Left forelimb (tissue), 1 donor: Measurements from ENCODE around the gene ZNF764.
A peak's percentile ranks its signal among the peaks of the same experiment; 100 is the strongest.

Experiments
- DNase-seq: peaks from one replicate; pipeline ENCODE4 v3.0.0-alpha.2; 2018; ENCODE audit warnings: low spot score

The ZNF764 gene

DNA sequence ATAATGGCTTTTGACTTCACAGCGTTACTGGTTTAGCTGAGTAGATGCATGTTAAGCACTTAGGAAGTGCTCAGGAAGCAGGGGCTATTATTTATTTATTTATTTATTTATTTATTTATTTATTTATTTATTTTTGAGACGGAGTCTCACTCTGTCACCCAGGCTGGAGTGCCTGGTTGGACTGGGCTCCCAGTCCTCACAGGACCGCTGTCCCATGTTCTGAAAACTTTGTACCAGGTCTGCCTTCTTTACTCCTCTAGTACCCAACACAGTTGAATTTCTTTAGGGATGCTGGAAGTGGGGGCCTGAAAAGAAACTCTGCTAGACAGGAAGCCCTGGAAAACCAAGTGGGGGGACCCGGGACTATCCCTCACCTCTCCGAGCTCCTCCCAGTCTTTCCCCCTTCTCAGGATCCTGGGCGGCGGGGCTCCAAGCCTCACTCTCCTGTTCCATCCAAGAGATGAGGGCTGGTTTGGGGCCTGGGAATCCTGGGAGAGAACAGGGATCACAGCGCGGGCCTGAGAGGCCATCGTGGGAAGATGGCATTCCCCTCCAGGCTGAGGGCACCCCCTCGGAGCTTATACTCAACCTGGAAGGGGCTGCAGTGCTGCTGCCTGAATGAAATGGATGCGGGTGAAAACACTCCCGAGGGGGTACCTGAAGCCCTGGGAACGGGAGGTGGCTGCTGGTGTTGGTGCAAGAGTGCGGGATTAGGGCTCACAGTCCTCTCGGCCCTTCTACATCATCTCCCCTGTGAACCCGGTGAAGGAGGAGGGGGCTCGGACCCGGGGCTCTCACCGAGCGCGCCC is 12.7 kb upstream of the ZNF764 start:
- DNase-seq: peak; percentile 74

DNA sequence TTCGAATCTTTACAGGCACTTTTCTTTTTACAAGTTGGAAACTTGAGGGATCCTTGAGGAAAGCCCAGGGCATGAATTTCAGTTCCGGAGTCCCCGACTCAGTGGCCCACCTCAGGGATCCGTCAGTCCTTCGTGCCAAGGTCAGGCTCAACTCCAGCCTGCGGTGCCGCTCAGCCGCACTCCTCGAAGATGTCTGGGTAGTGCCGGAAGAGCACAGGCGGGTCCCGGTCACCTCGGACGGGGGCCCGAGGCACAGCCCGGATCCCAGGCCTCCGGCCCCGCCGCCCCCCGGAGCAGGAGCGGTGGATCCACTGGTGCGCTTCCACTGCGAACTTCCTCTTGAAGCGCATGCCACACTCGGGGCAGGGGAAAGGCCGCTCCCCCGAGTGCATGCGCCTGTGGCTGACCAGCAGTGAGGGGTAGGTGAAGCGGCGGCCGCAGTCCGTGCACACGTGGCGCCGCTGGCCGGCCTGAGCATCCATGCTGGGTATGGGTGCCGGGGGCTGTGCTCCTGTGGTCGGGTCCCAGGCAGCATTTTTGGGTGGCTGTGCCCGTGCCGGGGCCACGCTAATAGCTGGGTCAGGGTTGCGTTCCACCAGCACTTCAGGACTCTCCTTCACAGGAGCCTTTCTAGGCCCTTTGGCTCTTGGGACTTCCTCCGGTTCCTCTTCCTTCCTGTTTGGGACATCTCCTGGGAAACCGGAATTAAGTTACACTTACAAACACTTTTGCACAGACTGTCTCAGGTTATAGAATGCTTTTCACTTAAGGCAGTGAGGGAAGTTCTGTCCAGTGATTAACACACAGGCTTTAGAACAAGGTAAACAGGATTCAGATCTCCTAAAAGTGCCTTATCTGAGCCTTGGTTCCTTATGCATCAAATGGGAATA is 11.8 kb upstream of the ZNF764 start:
- DNase-seq: no peak

DNA sequence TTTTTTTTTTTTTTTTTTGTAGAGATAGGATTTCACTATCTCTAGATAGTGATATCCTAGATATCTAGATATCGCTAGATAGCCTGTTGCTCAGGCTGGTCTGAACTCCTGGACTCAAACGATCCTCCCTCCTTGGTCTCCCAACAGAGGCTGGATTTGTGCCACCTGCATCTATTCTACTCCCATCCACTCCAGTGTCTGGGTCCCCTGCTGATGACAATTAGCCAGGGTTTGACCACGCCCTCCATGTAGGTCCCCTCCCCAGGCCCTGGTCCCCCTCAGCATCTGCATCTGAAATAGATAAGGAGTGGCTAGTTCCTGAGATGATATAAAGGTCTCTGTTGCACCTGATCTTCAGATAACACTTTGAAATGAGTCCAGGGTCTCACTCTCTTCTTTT is 11.1 kb upstream of the ZNF764 start:
- no peak for DNase-seq

DNA sequence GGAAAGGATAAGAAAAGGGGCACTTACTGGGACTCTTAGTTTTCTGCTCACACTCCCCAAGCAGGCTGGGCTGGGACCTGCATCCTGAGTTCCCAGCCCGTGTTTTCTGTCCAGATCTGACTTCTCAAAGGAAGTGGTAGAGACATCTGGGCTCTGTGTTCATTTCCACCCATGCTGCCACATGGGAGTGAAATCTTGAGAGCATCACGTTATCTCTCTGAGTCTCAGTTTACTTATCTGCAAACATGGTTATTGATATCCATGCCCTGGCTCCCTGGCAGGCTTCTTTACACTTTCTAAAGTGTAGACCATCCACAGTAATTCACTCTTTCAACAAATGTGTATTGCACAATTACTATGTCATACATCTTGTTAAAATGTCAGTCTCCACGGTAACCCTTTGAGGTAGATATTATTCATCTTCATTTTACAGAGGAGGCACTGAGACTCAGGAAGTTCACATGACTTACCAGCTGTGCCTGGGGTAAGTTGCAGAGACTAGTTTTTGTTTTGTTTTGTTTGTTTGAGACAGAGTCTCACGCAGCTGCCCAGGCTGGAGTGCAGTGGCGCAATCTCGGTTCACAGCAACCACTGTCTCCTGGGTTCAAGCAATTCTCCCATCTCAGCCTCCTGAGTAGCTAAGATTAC is 9.9 kb upstream of the ZNF764 start:
- no peak for DNase-seq

DNA sequence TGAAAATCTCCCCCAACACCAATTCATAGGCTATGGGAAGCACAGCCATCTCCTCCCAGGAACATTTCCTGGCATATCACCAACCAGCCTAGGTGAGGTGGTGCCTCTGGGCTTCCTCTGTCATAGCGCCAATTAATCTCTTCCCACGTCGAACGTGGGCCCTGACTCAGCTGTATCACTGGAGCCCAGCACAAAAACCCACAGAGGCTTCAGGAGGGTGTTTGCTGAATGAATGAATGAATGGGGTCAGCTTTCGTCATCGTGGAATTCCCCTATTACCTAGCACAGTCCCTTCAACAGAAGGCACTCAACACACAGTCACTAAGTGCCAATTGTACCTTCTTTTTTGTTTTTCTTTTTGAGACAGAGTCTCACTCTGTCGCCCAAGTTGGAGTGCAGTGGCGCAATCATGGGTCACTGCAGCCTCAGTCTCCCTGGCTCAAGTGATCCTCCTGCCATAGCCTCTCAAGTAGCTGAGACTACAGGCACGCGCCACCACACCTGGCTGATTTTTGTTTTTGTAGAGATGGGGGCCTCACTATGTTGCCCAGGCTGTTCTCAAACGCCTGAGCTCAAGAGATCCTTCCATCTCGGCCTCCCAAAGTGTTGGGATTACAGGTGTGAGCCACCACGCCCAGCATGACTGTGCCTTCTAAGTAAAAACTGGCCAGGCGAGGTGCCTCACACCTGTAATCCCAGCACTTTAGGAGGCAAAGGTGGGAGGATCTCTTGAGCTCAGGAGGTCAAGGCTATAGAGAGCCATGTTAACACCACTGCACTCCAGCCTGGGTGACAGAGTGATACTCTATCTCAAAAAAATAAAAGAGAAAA is 9.2 kb upstream of the ZNF764 start:
- DNase-seq: no peak

DNA sequence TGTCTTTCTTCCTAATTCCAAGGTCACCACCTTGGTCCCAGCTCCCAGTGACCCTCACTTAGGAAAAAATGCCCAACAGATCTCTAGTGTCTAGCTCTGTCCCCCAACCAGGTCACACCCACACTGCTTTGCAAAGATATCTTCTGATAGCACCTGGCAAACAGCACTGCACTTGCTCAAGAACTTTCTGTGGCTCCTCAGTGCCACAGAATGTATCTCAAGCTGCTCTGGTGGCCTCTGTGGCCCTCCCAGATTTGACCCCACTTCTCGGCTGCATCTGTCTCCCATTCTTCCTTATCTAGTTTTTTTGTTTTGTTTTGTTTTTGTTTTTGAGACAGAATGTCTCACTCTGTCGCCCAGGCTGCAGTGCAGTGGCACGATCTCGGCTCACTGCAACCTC is 8.4 kb upstream of the ZNF764 start:
- DNase-seq: no peak

DNA sequence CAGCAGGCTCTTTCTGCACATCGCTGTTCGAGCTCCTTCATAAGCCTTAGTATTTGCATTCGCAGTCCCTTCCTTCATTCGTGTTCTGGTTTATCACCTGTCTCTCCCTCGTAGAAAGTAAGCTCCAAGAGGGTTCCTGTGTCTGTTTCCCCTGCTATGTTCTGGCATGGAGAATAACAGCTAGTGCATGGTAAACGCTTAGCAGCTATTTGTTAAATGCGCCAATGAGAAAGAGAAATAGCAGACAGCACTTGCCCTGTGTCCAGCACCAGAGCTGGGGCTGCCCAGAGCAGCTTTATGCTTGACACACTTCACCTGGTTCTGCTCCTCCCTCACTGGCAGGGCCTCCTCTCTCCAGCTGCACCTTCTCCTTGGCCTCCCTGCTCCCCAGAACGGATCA is 7.8 kb upstream of the ZNF764 start:
- DNase-seq: no peak

DNA sequence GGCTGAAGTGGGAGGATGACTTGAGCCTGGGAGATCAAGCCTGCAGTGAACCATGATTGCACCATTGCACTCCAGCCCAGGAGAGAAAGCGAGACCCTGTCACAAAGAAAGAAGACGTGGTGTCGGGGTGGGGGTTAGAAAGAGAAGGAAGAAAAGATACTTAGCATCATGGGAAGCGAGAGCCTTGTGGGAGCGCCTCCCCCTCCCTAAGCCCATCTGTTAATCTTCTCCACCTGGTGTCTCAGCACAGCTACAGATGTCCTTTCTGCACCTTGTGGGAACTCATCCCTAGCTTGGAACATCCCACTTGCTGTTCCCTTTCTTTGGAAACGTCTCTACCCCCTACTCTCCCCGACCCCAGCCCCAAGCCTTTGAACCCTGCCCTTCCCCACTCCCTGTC is 7.4 kb upstream of the ZNF764 start:
- DNase-seq: no peak

DNA sequence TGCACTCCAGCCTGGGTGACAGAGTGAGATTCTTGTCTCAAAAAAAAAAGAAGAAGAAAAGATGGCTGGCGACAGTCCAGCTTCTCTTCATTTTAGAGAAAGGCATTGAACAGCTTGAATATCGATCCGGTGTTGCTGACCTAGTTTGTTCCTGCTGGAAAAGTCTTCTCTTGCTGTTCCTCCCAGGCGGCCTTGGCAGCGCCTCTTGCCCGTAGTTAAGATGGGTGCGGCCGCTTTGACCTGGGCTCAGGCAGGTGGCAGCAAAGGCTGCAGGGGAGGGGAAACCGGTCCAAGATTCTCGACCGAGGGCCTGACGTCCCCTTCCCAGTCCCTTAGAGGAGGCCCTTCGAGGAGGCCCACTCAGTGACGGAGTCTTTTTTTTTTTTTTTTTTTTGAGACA is 3.8 kb upstream of the ZNF764 start:
- DNase-seq: no peak

DNA sequence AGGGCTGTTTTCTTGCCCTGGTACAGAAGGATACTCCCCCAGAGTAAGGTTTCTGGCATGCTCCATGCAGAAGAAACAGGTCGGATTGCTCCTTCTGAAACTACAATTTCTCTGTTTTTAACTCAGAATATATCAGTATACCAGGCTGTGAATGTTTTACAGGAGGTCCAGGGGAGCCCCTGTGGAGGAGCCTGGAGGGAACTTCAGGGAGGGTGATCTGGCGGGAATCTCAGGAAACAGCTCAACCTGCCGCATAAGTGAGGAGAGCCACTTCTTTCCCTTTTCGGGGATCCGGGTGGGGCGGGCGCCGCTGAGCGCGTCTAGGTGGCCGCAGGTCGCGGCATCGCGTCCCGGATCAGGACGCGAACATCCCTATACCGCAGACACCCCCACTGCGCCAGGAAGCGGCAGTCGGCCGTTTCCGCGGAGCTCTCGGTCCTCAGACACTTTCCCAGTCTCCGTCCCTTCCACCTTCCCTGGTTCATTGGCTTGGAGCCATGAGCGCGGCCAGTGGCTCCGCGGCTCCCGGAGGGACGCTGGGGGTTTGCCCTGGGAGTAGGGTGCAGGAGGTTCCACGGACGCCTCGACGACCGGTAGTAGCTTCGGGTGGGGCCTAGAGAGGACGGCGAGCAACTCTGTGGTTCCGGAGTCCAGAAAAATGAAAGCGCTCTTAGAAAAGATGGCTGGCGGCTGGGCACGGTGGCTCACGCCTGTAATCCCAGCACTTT is 3.1 kb upstream of the ZNF764 start:
- no peak for DNase-seq

DNA sequence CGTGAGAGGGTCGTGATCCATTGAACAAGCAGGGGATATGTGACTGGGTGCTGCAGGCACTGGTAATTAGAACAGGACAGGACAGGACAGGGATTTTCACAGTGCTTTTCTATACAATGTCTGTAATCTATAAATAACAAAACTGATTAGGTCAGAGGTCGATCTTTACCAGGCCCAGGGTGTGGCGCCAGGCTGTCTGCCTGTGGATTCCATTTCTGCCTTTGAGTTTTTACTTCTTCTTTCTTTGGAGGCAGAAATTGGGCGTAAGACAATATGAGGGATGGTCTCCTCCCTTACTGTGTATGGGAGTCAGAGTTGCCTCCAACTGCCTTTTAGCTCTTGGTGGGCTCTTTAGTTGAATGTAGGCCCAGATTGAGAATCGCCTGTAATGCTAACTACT is 1.5 kb upstream of the ZNF764 start:
- no peak for DNase-seq

DNA sequence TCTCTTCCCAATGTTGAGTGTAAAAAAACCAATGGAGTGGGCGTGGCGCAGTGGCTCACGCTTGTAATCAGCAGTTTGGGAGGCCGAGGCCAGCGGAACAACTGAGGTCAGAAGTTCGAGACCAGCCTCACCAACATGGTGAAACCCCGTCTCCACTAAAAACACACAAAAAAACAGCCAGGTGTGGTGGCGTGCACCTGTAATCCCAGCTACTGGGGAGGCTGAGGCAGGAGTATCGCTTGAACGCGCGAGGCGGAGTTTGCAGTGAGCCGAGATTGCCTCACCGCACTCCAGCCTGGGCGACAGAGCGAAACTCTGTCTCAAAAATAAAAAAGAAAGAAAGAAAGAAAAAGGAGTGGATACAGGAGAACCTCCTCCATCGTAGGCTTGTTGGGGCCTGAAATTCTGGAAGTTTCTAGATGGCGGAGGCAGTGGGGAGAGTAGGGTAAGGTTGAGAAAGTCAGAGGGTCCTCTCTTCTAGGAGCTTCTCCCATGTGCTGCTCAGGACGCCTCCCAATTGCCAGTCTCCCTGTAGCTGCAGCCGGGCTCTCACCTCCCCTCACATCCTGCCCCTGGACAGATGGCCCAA is 709 bp upstream of the ZNF764 start:
- DNase-seq: no peak

DNA sequence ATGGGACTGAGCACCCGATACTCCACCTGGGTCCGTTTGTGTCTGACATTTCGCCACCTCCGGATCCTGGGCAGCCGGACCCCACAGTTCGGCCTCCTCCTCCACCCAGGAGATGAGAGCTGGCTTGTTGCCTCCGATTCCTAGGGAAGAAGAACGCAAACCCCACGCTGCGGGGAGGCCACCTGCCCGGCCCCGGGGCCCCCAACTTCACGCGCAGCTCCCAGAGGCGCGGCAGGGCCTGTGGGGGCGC is 542 bp downstream of the ZNF764 start:
- no peak for DNase-seq

DNA sequence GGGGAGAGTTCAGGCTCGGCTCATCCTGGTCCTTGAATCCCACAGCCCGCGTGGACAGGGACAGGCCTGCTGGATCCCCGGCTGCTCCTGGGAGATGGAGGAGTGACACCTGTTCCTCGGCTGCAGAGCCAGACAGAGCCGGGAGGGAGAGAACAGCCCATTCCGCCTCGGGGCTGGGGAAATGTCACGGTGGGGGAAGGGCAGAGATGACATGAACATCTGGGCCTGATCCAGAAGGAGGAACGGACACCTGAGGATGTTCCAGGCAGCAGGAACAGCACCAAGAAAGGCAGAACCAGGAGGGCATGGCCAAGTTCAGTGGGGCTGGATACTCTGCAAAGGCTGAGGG is 2.1 kb downstream of the ZNF764 start:
- DNase-seq: no peak

DNA sequence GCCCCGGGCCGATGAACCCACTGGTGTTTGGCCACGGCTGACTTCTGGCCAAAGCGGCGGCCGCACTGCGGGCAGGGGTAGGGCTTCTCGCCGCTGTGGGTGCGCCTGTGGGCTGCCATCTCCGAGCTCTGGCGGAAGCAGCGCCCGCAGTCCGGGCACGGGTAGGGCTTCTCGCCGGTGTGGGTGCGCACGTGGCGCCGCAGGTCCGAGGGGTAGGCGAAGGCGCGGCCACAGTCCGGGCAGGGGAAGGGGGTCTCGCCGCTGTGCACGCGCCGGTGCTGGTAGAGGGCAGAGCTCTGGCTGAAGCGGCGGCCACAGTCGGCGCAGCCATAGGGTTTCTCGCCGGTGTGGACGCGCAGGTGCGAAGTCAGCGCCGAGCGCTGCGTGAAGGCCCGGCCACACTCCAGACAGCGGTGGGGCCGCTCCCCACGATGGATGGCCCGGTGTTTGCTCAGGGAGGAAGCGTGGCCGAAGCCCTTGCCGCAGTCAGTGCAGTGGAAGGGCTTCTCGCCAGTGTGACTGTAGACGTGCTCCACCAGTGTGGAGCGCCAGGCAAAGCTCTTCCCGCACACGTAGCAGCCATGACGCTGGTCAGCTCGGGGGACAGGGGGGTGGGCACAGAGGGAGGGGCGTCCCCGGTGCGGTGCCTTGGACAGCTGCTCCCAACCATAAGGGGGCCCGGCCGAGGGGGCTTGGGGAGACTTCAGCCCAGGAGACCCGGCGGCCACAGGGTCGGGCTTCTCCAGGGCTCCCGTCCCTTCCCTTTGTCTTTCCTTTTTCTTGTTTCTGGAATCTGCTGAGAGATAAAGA is 2.7 kb downstream of the ZNF764 start:
- no peak for DNase-seq

DNA sequence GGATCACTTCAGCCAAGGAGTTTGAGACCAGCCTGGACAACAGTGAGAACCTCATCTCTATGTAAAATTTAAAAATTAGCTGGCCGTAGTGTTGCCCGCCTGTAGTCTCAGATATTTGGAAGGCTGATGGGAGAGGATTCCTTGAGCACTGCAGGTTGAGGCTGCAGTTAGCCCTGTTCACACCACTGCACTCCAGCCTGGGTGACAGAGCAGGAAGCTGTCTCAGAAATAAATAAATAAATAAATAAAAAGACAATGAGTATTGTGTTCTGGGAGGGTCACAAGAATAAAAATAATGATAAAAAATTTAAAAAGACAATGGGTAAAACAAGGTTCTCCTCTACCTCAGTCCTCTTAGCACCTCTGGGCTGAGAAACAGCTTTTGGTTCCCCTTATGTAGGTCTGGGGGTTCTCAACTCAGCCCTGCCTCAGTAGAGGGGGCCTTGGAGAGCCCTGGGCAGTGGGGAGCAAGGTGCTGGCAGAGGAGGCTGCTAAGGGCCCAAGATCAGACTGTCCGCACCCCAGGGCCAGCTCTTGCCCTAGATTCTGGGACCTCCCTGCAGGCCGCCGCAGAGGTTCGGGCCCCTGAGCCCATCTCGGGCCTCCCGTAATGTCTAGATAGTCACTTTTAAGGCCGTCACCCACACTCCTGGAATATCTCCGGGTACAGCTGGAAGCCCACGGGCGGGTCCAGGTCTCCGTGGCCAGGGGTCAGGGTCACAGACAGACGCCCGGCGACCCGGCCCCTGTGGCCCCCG is 3.4 kb downstream of the ZNF764 start:
- DNase-seq: no peak

DNA sequence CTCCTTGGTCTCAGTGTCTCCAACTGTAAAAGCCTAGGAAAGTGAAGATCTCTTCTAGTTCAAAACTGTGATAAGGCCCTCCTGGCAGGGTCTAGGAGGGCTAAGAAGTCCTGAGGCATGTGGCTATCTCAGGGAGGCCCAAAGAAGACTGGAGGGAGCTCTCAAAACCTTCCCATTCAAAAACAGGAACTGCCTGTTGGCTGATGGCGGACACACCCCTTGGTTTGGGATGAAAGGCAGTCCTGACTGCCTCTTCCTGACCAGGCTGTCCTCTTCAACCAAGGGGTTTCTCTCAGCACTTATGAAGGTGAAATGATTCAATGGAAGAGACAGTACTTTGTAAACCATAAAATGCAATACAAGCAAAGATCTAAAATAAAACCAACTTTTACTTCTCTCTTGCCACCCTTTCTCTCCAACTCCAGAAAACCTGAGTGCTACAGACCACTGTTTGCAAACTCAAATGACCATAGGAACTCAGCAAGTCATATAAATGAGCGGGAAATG is 4.7 kb downstream of the ZNF764 start:
- no peak for DNase-seq

DNA sequence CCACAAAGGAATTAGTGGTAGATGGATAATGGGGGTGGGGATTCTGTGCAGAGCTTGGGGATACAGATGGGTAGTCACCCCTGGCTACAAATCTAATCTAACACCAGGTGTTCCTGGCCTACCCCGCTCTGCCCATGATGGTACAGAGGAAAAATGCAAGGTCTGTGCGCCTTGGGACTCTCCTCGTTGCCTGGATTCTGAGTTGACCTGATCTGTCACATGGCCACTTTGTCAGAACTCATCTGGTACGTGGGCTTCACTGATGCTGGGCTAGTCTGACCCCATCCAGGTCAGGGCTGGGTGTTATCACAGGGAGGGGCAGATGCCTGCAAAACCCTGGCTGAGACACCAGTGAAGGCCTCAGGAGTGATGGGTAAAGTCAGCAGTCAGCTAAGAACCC is 5.2 kb downstream of the ZNF764 start:
- no peak for DNase-seq

DNA sequence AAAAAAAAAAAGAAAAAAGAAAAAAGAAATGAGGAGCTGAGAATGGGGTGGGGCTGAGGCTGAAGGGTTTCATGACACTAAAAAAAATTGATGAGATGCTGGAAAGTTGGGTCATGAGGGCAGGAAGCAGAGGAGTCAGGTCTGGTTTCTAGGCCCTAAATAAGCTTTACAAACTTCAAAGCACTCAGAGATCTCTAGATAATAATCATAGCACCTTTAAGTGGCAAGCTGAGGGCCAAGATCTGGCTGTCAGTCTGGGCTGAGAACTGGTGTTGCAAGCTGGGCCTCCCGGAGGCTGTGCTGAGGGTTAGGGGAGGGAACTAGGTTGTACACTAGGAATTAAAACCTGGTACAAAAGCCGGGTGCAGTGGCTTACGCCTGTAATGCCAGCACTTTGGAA is 6.4 kb downstream of the ZNF764 start:
- DNase-seq: no peak
